ENCODE results near the gene UNC5B.

UNC5B gene

GRCh38 chr10:71236822-71237682 is 24.7 kb downstream of the UNC5B start:
- H3K4me3 Mint-ChIP-seq: no peak overlapping the region
- no peak overlapping the region for H3K27ac Mint-ChIP-seq
- peaks cover 5% of the 10 kb centered on the region for H3K27me3 Mint-ChIP-seq
- H3K36me3 Mint-ChIP-seq (ENCODE audit: low read depth): no peaks in the 10 kb centered on the region
- H3K4me1 Mint-ChIP-seq (ENCODE audit: low read depth): no peaks in the 10 kb centered on the region
- DNase-seq: no peak
- no peaks in the 10 kb centered on the region for H3K9me3 Mint-ChIP-seq

GRCh38 chr10:71237843-71238623 is 25.7 kb downstream of the UNC5B start:
- H3K4me3 Mint-ChIP-seq: no peak overlapping the region
- no peak overlapping the region for H3K27ac Mint-ChIP-seq
- H3K27me3 Mint-ChIP-seq: peaks cover 5% of the 10 kb centered on the region

GRCh38 chr10:71238626-71239025 is 26.3 kb downstream of the UNC5B start:
- DNase-seq: no peak
- no peaks in the 10 kb centered on the region for H3K36me3 Mint-ChIP-seq (ENCODE audit: low read depth)
- no peak overlapping the region for H3K27ac Mint-ChIP-seq
- H3K4me3 Mint-ChIP-seq: no peak overlapping the region
- peaks cover 7% of the 10 kb centered on the region for H3K27me3 Mint-ChIP-seq
- H3K9me3 Mint-ChIP-seq: no peaks in the 10 kb centered on the region
- H3K4me1 Mint-ChIP-seq (ENCODE audit: low read depth): no peaks in the 10 kb centered on the region

More at GRCh38 chr10:71237843-71238623, 25.7 kb downstream of the UNC5B start:
- Mint-ChIP-seq H3K9me3 (no peaks in the 10 kb centered on the region), H3K36me3 (ENCODE audit: low read depth) (no peaks in the 10 kb centered on the region), H3K4me1 (ENCODE audit: low read depth) (no peaks in the 10 kb centered on the region)
- no peak for DNase-seq

DNA sequence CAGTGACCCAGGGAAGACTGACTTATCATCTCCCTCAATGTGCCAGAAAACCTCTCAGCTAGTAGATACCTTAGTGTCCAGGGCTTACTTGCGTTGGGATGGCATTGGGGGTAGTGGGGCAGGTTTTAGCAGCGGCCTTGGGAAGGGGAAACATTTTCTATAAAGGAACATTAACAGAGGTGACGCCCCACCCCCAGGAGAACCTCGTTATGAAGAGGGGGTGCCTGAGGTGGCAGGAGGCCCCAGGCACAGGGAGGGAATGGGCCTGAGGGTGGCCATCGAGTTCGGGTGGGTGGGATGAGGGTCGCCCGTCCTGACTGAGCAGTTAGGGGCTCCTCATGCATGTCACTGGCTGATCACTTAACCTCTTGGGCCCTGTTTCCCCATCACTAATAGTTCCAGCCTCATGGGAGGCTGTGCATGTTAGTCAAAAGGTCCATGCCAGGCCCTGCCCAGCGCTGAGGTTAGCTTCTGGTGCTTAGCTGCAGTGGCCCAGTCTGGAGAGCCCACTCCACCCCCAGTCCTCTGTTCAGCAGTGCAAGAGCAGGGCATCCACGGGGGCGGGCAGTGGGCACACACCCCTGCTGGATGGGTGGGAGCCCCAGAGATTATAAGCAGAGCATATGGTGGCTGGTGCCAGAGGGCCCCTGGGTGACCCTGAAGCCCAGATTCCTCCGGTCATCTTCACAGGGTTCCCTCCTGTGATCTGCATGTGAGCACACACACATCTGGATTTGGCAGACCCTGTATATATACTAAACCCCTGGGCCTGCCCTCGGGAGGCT is 27.0 kb downstream of the UNC5B start:
- Mint-ChIP-seq H3K36me3 (ENCODE audit: low read depth) (no peaks in the 10 kb centered on the region), H3K4me1 (ENCODE audit: low read depth) (no peaks in the 10 kb centered on the region), H3K9me3 (no peaks in the 10 kb centered on the region), H3K27ac (no peak overlapping the region), H3K4me3 (no peak overlapping the region), H3K27me3 (peaks cover 10% of the 10 kb centered on the region)
- DNase-seq: no peak

DNA sequence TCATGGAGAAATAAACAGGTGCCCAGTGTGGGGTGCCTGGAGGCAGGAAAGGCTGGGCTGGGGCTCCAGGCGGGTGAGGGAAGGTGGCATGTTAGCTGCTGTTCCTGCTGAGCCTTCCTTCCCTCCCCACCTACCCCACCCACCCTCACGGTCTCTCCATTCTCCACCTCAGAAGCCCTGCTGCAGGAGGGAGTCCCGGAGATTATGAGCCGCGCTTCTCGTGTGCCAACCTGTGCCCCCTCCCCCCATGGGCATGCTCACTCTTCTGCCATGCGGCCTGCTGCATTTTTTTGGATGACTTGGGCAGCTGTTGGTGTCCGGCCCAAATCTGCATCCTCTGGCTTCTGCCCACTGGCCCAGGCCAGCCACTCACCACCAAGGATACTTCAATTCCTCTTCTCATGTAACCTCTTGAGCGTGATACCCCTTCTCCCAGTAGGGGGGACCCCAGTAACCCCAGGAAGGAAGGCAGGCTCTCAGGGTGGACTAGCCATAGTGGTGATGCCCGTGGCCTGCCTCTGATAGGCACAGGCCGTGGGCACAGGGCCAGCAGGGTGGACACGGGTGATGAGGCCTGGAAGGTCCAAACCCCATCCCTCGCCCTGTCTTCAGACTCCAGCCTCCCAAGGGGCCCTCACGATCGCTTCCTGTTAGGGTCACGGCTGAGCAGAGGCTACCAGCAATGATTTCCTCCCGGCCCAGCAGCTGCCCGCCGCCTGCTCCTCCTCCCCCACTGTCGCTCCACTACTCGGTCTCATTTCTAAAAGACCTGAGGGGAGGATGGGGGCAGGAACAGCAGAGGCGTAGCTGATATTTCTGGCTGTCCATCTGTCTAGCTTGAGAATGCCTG is 27.8 kb downstream of the UNC5B start:
- no peaks in the 10 kb centered on the region for H3K4me1 Mint-ChIP-seq (ENCODE audit: low read depth)
- peaks cover 18% of the 10 kb centered on the region for H3K27me3 Mint-ChIP-seq
- H3K27ac Mint-ChIP-seq: no peak overlapping the region
- H3K36me3 Mint-ChIP-seq (ENCODE audit: low read depth): no peaks in the 10 kb centered on the region
- H3K4me3 Mint-ChIP-seq: no peak overlapping the region
- DNase-seq: no peak
- no peaks in the 10 kb centered on the region for H3K9me3 Mint-ChIP-seq

GRCh38 chr10:71241114-71241829 is 28.9 kb downstream of the UNC5B start:
- no peak overlapping the region for H3K27ac Mint-ChIP-seq
- no peak overlapping the region for H3K4me3 Mint-ChIP-seq
- H3K4me1 Mint-ChIP-seq (ENCODE audit: low read depth): no peaks in the 10 kb centered on the region
- H3K36me3 Mint-ChIP-seq (ENCODE audit: low read depth): no peaks in the 10 kb centered on the region
- peaks cover 17% of the 10 kb centered on the region for H3K27me3 Mint-ChIP-seq
- DNase-seq: no peak
- H3K9me3 Mint-ChIP-seq: no peaks in the 10 kb centered on the region

DNA sequence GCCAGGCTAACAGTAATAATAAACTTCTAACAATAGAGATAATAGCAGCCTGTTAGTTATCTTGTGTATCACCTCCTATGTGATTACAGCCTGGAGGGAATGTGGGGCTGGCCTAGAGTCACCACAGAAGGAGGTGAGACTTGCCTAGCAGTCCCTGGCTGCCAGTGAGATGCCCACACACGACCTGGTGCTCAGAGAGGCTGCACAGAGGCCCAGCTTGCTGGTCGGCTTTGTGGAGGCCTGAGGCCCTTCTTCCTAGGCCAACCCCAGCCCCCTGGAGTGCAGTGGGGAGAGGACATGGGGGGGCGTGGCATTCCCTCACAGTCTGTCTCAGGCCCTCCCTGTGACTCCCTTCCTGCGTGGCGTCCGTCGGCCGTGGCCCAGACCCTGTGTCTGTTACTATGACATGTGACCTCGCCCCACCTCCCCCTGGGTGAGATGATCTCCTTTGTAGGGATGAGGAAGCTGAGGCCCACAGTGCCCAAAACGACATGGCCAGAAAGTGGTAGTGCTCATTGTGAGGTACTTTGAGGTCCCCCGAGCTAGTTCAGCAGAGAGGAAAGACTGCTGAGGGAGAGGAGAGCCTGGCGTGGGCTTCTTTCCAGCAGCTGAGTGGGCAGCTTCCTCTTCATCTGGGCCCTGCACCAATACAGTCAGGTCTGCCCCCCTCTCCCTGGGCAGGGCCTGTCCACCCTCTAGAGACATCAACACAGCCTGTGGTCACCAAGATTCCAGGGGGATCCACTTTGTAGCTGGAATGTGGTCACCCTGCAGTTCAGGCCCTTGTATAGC is 29.7 kb downstream of the UNC5B start:
- Mint-ChIP-seq H3K27ac (no peak overlapping the region), H3K9me3 (no peaks in the 10 kb centered on the region), H3K27me3 (peaks cover 17% of the 10 kb centered on the region), H3K36me3 (ENCODE audit: low read depth) (no peaks in the 10 kb centered on the region), H3K4me1 (ENCODE audit: low read depth) (no peaks in the 10 kb centered on the region), H3K4me3 (no peak overlapping the region)
- DNase-seq: no peak

GRCh38 chr10:71242622-71243009 is 30.2 kb downstream of the UNC5B start:
- Mint-ChIP-seq H3K27me3 (peaks cover 17% of the 10 kb centered on the region), H3K27ac (no peak overlapping the region), H3K9me3 (no peaks in the 10 kb centered on the region), H3K4me3 (no peak overlapping the region), H3K36me3 (ENCODE audit: low read depth) (no peaks in the 10 kb centered on the region), H3K4me1 (ENCODE audit: low read depth) (no peaks in the 10 kb centered on the region)
- no peak for DNase-seq

DNA sequence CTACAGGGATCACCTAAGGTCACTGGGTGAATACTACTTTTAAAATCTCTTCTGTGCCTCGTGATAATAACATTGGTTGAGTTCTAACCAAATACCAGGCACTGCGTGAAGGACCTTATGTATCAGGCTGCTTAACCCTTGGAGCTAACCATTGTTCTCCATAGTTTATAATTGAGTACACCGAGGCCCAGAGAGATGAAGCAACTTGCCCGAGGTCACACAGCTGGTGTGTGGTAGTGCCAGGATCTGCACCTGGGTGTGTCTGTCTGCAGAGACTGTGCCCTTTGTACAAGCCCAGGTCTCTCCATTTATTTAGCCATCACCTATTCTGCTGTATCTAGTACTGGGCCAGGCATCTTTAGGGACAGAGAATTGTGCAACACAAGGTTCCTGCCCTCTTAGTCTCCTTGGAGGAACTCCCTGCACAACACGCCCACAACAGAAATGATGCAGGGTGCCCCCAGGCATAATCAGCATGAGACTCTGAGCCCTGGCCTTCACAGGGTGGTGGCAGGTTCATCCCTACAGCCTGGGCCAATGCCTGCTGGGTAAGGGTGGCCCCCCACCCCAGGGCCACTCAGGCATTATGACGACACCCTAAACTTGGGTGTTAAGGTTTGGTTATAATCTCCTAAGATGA is 31.5 kb downstream of the UNC5B start:
- Mint-ChIP-seq H3K27me3 (peaks cover 17% of the 10 kb centered on the region), H3K9me3 (no peaks in the 10 kb centered on the region), H3K27ac (no peak overlapping the region), H3K4me3 (no peak overlapping the region), H3K4me1 (ENCODE audit: low read depth) (no peaks in the 10 kb centered on the region), H3K36me3 (ENCODE audit: low read depth) (no peaks in the 10 kb centered on the region)
- no peak for DNase-seq

GRCh38 chr10:71244431-71245419 is 32.4 kb downstream of the UNC5B start:
- peaks cover 17% of the 10 kb centered on the region for H3K27me3 Mint-ChIP-seq
- no peaks in the 10 kb centered on the region for H3K4me1 Mint-ChIP-seq (ENCODE audit: low read depth)
- no peaks in the 10 kb centered on the region for H3K9me3 Mint-ChIP-seq
- H3K27ac Mint-ChIP-seq: no peak overlapping the region
- no peak for DNase-seq
- H3K4me3 Mint-ChIP-seq: no peak overlapping the region
- H3K36me3 Mint-ChIP-seq (ENCODE audit: low read depth): no peaks in the 10 kb centered on the region

- no peak overlapping the region for H3K4me3 Mint-ChIP-seq
- H3K27ac Mint-ChIP-seq: no peak overlapping the region
- H3K27me3 Mint-ChIP-seq: peaks cover 17% of the 10 kb centered on the region
- H3K36me3 Mint-ChIP-seq (ENCODE audit: low read depth): no peaks in the 10 kb centered on the region
- H3K9me3 Mint-ChIP-seq: no peaks in the 10 kb centered on the region
- H3K4me1 Mint-ChIP-seq (ENCODE audit: low read depth): no peaks in the 10 kb centered on the region
- DNase-seq: no peak
Observed at GRCh38 chr10:71245420-71246325, 33.3 kb downstream of the UNC5B start.
